Measurements from ENCODE around the gene PDAP1.

PDAP1 gene

GRCh38 chr7:99404235-99404976 lies 4.0 kb downstream of the PDAP1 start:
- FAIRE-seq, result no peak

GRCh38 chr7:99403764-99404163 lies 4.6 kb downstream of the PDAP1 start:
- DNase-seq (ENCODE audit: insufficient read length, low spot score) (no peak), FAIRE-seq (no peak)
- TF ChIP-seq CTCF (IDR thresholded peaks at IDR 0.05; ENCODE audit: insufficient read depth, missing control alignments), result no peak

More at GRCh38 chr7:99404235-99404976, 4.0 kb downstream of the PDAP1 start:
- no peak for DNase-seq (ENCODE audit: insufficient read length, low spot score)
- no peak for TF ChIP-seq CTCF (IDR thresholded peaks at IDR 0.05; ENCODE audit: insufficient read depth, missing control alignments)

- DNase-seq (ENCODE audit: insufficient read length, low spot score) (no peak), FAIRE-seq (no peak)
- TF ChIP-seq CTCF (IDR thresholded peaks at IDR 0.05; ENCODE audit: insufficient read depth, missing control alignments), result no peak
Measured at GRCh38 chr7:99402854-99403253, 5.5 kb downstream of the PDAP1 start.

- FAIRE-seq (no peak), DNase-seq (ENCODE audit: insufficient read length, low spot score) (no peak)
- no peak for TF ChIP-seq CTCF (IDR thresholded peaks at IDR 0.05; ENCODE audit: insufficient read depth, missing control alignments)
Measured at GRCh38 chr7:99399597-99399996, 8.8 kb downstream of the PDAP1 start.

- FAIRE-seq, result no peak
- DNase-seq (ENCODE audit: insufficient read length, low spot score), result no peak
- TF ChIP-seq CTCF (IDR thresholded peaks at IDR 0.05; ENCODE audit: insufficient read depth, missing control alignments), result no peak
Measured at GRCh38 chr7:99398891-99399445, 9.4 kb downstream of the PDAP1 start.

GRCh38 chr7:99397297-99397983 lies 11.0 kb downstream of the PDAP1 start:
- no peak for TF ChIP-seq CTCF (IDR thresholded peaks at IDR 0.05; ENCODE audit: insufficient read depth, missing control alignments)
- DNase-seq (ENCODE audit: insufficient read length, low spot score) (no peak), FAIRE-seq (no peak)
